A673 (cell line): ENCODE results near the gene TNFSF8. TPM values are rescaled to one million over a fixed set of nuclear protein-coding genes. Genes with fewer than 3 reads are reported as not detected.

Experiments
- BruUV-seq: library from RNA; stranded (reverse); fragments of 400-500 nt; replicated peaks from 2 replicates; lab custom pipeline; 2021; lab: Mats Ljungman, UMichigan
- CTCF ChIA-PET: fragments of 300-600 bp; sonication (Branson Sonifier 250); formaldehyde crosslinking; loops from one replicate; lab custom pipeline; 2022; ENCODE audit warnings: antibody characterized with exemption; lab: Charles Lee
- POLR2A ChIA-PET: fragments of 300-600 bp; sonication (Branson Sonifier 250); formaldehyde crosslinking; loops from one replicate; lab custom pipeline; 2022; ENCODE audit warnings: antibody characterized with exemption; ENCODE audit not compliant: low non-redundant PET; lab: Charles Lee
- DNase-seq: peaks from one replicate; pipeline ENCODE4 v3.0.0-alpha.2; 2015; ENCODE audit warnings: low spot score
- H3K27ac ChIP-seq: fragments of 200-600 bp; sonication (generic); 2 replicates; pipeline ENCODE4 v1.5.1; 2016; ENCODE audit warnings: mixed run types, low read depth, mild to moderate bottlenecking, mixed read lengths, antibody characterized with exemption, low read length; ENCODE audit not compliant: poor library complexity, severe bottlenecking
- H3K27me3 ChIP-seq: fragments of 200-600 bp; sonication (generic); replicated peaks from 2 replicates; pipeline ENCODE4 v1.6.1; 2017; ENCODE audit warnings: mixed run types, low read depth, mild to moderate bottlenecking, mixed read lengths, antibody characterized with exemption, low read length; ENCODE audit not compliant: insufficient read depth, poor library complexity
- H3K36me3 ChIP-seq: fragments of 200-600 bp; sonication (generic); 2 replicates; pipeline ENCODE4 v1.6.1; 2016; ENCODE audit warnings: mixed run types, mild to moderate bottlenecking, mixed read lengths, antibody characterized with exemption, low read length; ENCODE audit not compliant: insufficient read depth, poor library complexity, severe bottlenecking
- H3K4me1 ChIP-seq: fragments of 200-600 bp; sonication (generic); 2 replicates; pipeline ENCODE4 v1.6.1; 2017; ENCODE audit warnings: mixed run types, mild to moderate bottlenecking, mixed read lengths, antibody characterized with exemption, low read length; ENCODE audit not compliant: insufficient read depth, poor library complexity, severe bottlenecking
- H3K4me3 ChIP-seq: fragments of 200-600 bp; sonication (generic); 2 replicates; pipeline ENCODE4 v1.5.1; 2016; ENCODE audit warnings: low read depth, mixed run types, mild to moderate bottlenecking, mixed read lengths, low read length; ENCODE audit not compliant: poor library complexity, severe bottlenecking
- H3K9me3 ChIP-seq: fragments of 200-600 bp; sonication (generic); 2 replicates; pipeline ENCODE4 v1.6.1; 2016; ENCODE audit warnings: mixed run types, low read depth, mild to moderate bottlenecking, mixed read lengths, antibody characterized with exemption, low read length; ENCODE audit not compliant: poor library complexity, severe bottlenecking
- CTCF ChIP-seq: fragments of 300-800, 200-600 bp; sonication (generic); conservative IDR thresholded peaks from 2 replicates; pipeline ENCODE4 v1.5.1; 2017; ENCODE audit warnings: low read depth, mild to moderate bottlenecking, antibody characterized with exemption, low read length, moderate library complexity, mixed read lengths
- EZH2 ChIP-seq: fragments of 200-600 bp; sonication (generic); IDR thresholded peaks from 2 replicates; pipeline ENCODE4 v1.6.1; 2017; ENCODE audit warnings: borderline replicate concordance, low read depth, mild to moderate bottlenecking, mixed read lengths, antibody characterized with exemption, low read length; ENCODE audit not compliant: poor library complexity, severe bottlenecking
- intact Hi-C: fragments of 100-400 bp; cut with micrococcal nuclease; formaldehyde crosslinking; loops from one replicate; pipeline ENCODE4 v1.10.0; 2022; ENCODE audit not compliant: unreplicated experiment
- total RNA-seq: library from RNA; stranded (reverse); gene quantifications from 2 replicates; pipeline ENCODE4 v1.2.3, GENCODE V29; 2021

TNFSF8 gene
- total RNA-seq, 1 experiment from 2014 or later = not detected

- CTCF ChIA-PET = no interaction called here
- POLR2A ChIA-PET = no interaction called here
- no peaks in the 10 kb centered on the region for H3K27me3 ChIP-seq
- no TSS peak for BruUV-seq
- H3K4me3 ChIP-seq = no peak overlapping the region
- H3K9me3 ChIP-seq = no peaks in the 10 kb centered on the region
- no peaks in the 10 kb centered on the region for H3K36me3 ChIP-seq
- intact Hi-C loops = no loop called here
- no peak overlapping the region for H3K27ac ChIP-seq
- no peak for DNase-seq
- no peak for TF ChIP-seq EZH2
- TF ChIP-seq CTCF = no peak
- H3K4me1 ChIP-seq = no peaks in the 10 kb centered on the region
These were observed 46.7 kb downstream of the TNFSF8 start for GRCh38 chr9:114883709-114884108.

- ChIA-PET POLR2A (no interaction called here), CTCF (no interaction called here)
- no peak for DNase-seq
- no peak overlapping the region for H3K4me3 ChIP-seq
- H3K9me3 ChIP-seq = no peaks in the 10 kb centered on the region
- no peak overlapping the region for H3K27ac ChIP-seq
- BruUV-seq = no TSS peak
- intact Hi-C loops = no loop called here
- no peaks in the 10 kb centered on the region for H3K4me1 ChIP-seq
- H3K27me3 ChIP-seq = no peaks in the 10 kb centered on the region
- H3K36me3 ChIP-seq = no peaks in the 10 kb centered on the region
- no peak for TF ChIP-seq CTCF
- no peak for TF ChIP-seq EZH2
These were observed 50.1 kb downstream of the TNFSF8 start for GRCh38 chr9:114880291-114880745.

GRCh38 chr9:114878879-114879564 lies 51.4 kb downstream of the TNFSF8 start:
- Histone ChIP-seq H3K9me3 (no peaks in the 10 kb centered on the region), H3K4me1 (no peaks in the 10 kb centered on the region), H3K4me3 (no peak overlapping the region), H3K27me3 (no peaks in the 10 kb centered on the region), H3K27ac (no peak overlapping the region), H3K36me3 (no peaks in the 10 kb centered on the region)
- intact Hi-C loops = no loop called here
- ChIA-PET POLR2A (no interaction called here), CTCF (no interaction called here)
- no peak for DNase-seq
- no TSS peak for BruUV-seq
- TF ChIP-seq CTCF (no peak), EZH2 (no peak)
